Measurements from ENCODE around the gene SLC35G4.

SLC35G4 gene

GRCh38 chr18:11657152-11657551 is 47.8 kb downstream of the SLC35G4 start:
- no peak overlapping the region for H3K27ac ChIP-seq
- H3K4me1 ChIP-seq (ENCODE audit: control insufficient read depth in 1 of 2, insufficient read depth in 1 of 2, low read depth in 1 of 2, low read length in 1 of 2): no peaks in the 10 kb centered on the region
- H3K36me3 ChIP-seq: no peaks in the 10 kb centered on the region
- TF ChIP-seq, protein P1, sequence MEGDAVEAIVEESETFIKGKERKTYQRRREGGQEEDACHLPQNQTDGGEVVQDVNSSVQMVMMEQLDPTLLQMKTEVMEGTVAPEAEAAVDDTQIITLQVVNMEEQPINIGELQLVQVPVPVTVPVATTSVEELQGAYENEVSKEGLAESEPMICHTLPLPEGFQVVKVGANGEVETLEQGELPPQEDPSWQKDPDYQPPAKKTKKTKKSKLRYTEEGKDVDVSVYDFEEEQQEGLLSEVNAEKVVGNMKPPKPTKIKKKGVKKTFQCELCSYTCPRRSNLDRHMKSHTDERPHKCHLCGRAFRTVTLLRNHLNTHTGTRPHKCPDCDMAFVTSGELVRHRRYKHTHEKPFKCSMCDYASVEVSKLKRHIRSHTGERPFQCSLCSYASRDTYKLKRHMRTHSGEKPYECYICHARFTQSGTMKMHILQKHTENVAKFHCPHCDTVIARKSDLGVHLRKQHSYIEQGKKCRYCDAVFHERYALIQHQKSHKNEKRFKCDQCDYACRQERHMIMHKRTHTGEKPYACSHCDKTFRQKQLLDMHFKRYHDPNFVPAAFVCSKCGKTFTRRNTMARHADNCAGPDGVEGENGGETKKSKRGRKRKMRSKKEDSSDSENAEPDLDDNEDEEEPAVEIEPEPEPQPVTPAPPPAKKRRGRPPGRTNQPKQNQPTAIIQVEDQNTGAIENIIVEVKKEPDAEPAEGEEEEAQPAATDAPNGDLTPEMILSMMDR (IDR thresholded peaks at IDR 0.05): no peak
- no peak overlapping the region for H3K4me3 ChIP-seq (ENCODE audit: low read depth in 1 of 2, low read length in 1 of 2)
- no peaks in the 10 kb centered on the region for H3K9me3 ChIP-seq
- peaks cover 55% of the 10 kb centered on the region for H3K27me3 ChIP-seq

- H3K36me3 ChIP-seq: no peaks in the 10 kb centered on the region
- H3K4me3 ChIP-seq (ENCODE audit: low read depth in 1 of 2, low read length in 1 of 2): no peak overlapping the region
- TF ChIP-seq, protein P1 (IDR thresholded peaks at IDR 0.05): no peak
- H3K27me3 ChIP-seq: peaks cover 51% of the 10 kb centered on the region
- no peaks in the 10 kb centered on the region for H3K4me1 ChIP-seq (ENCODE audit: control insufficient read depth in 1 of 2, insufficient read depth in 1 of 2, low read depth in 1 of 2, low read length in 1 of 2)
- H3K27ac ChIP-seq: no peak overlapping the region
- no peaks in the 10 kb centered on the region for H3K9me3 ChIP-seq
These were observed 48.2 kb downstream of the SLC35G4 start for GRCh38 chr18:11657554-11657953.

- H3K27me3 ChIP-seq: peaks cover 46% of the 10 kb centered on the region
- TF ChIP-seq, protein P1 (IDR thresholded peaks at IDR 0.05): no peak
- H3K27ac ChIP-seq: no peak overlapping the region
- no peaks in the 10 kb centered on the region for H3K36me3 ChIP-seq
- H3K9me3 ChIP-seq: no peaks in the 10 kb centered on the region
- no peak overlapping the region for H3K4me3 ChIP-seq (ENCODE audit: low read depth in 1 of 2, low read length in 1 of 2)
- H3K4me1 ChIP-seq (ENCODE audit: control insufficient read depth in 1 of 2, insufficient read depth in 1 of 2, low read depth in 1 of 2, low read length in 1 of 2): no peaks in the 10 kb centered on the region
These were observed 48.6 kb downstream of the SLC35G4 start for GRCh38 chr18:11658019-11658418.

DNA sequence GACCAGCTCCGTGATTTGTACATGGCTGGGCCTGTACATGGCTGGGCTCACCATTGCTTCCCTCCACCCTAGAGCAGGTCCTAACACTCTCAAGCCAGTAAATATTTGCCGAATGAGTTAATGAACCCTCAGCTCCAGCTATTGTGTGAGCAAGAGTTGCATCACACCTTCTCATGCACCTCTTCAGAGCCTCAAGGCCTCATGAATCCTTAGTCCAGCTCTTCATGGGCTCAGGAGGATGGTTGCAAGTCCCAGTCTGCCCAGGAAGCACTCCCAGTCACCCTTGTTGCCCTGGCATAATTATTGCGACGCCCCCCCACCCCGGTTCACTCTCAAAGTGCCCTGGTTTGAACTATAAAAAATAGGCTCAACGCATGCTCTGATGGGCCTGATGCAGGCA is 49.6 kb downstream of the SLC35G4 start:
- H3K36me3 ChIP-seq: no peaks in the 10 kb centered on the region
- H3K27ac ChIP-seq: no peak overlapping the region
- no peaks in the 10 kb centered on the region for H3K9me3 ChIP-seq
- peaks cover 45% of the 10 kb centered on the region for H3K27me3 ChIP-seq
- H3K4me3 ChIP-seq (ENCODE audit: low read depth in 1 of 2, low read length in 1 of 2): no peak overlapping the region
- TF ChIP-seq, protein P1 (IDR thresholded peaks at IDR 0.05): no peak
- H3K4me1 ChIP-seq (ENCODE audit: control insufficient read depth in 1 of 2, insufficient read depth in 1 of 2, low read depth in 1 of 2, low read length in 1 of 2): no peaks in the 10 kb centered on the region
